ENCODE results near the gene PNPLA7.

Gene PNPLA7

GRCh38 chr9:137422604-137423513 lies 127.3 kb downstream of the PNPLA7 start, which contains the start of the genes EXD3 and NOXA1 (continued):
- no peak for TF ChIP-seq ZSCAN23 (tag by site-specific recombination; IDR thresholded peaks at IDR 0.05)
- peak; percentile 68; the same call in 1 of the 2 replicates for TF ChIP-seq ZNF184 (tag by site-specific recombination; IDR thresholded peaks at IDR 0.05)
- no peak for TF ChIP-seq ZNF610 (tag by site-specific recombination; IDR thresholded peaks at IDR 0.05; ENCODE audit: borderline replicate concordance)
- TF ChIP-seq KLF16 (tag by site-specific recombination; IDR thresholded peaks at IDR 0.05): peak; percentile 95
- TF ChIP-seq ZNF175 (tag by site-specific recombination; IDR thresholded peaks at IDR 0.05): no peak
- TF ChIP-seq GLI2 (tag by site-specific recombination; IDR thresholded peaks at IDR 0.05; ENCODE audit: borderline replicate concordance, low read depth): no peak
- TF ChIP-seq ZNF473 (tag by site-specific recombination; IDR thresholded peaks at IDR 0.05): no peak
- TF ChIP-seq SP3 (tag by site-specific recombination; IDR thresholded peaks at IDR 0.05): peak; percentile 85
- TF ChIP-seq ELK4 (IDR thresholded peaks at IDR 0.05; ENCODE audit: borderline replicate concordance, low read depth, low read length): peak; percentile 35; the same call in 1 of the 2 replicates
- no peak for TF ChIP-seq HOXA7 (CRISPR knock-in tag; IDR thresholded peaks at IDR 0.05; ENCODE audit: borderline replicate concordance)
- no peak for TF ChIP-seq ZNF510 (tag by site-specific recombination; IDR thresholded peaks at IDR 0.05; ENCODE audit: insufficient replicate concordance)
- TF ChIP-seq ZNF792 (tag by site-specific recombination; IDR thresholded peaks at IDR 0.05): no peak
- TF ChIP-seq ZNF280D (tag by site-specific recombination; IDR thresholded peaks at IDR 0.05): no peak
- no peak for TF ChIP-seq ZNF202 (tag by site-specific recombination; IDR thresholded peaks at IDR 0.05; ENCODE audit: borderline replicate concordance)
- no peak for TF ChIP-seq ZNF488 (tag by site-specific recombination; IDR thresholded peaks at IDR 0.05)
- TF ChIP-seq ZFP69B (tag by site-specific recombination; IDR thresholded peaks at IDR 0.05): peak; percentile 70
- peak; percentile 54; the same call in 1 of the 2 replicates for TF ChIP-seq ZNF561 (tag by site-specific recombination; IDR thresholded peaks at IDR 0.05; ENCODE audit: borderline replicate concordance)
- TF ChIP-seq ATF2 (tag by site-specific recombination; IDR thresholded peaks at IDR 0.05; ENCODE audit: low read depth): no peak
- no peak for TF ChIP-seq AEBP2 (tag by site-specific recombination; IDR thresholded peaks at IDR 0.05; ENCODE audit: borderline replicate concordance)
- no peak for TF ChIP-seq ZNF560 (tag by site-specific recombination; IDR thresholded peaks at IDR 0.05; ENCODE audit: borderline replicate concordance)
- TF ChIP-seq ZNF571 (tag by site-specific recombination; IDR thresholded peaks at IDR 0.05): no peak
- no peak for TF ChIP-seq ZNF155 (tag by site-specific recombination; IDR thresholded peaks at IDR 0.05)
- TF ChIP-seq ZNF776 (tag by site-specific recombination; IDR thresholded peaks at IDR 0.05; ENCODE audit: borderline replicate concordance): no peak
- no peak for TF ChIP-seq ZNF791 (tag by site-specific recombination; IDR thresholded peaks at IDR 0.05)
- TF ChIP-seq ZNF239 (tag by site-specific recombination; IDR thresholded peaks at IDR 0.05): no peak
- TF ChIP-seq BCL6B (tag by site-specific recombination; IDR thresholded peaks at IDR 0.05): no peak
- 0 out of 2 replicates have a peak, but pooled peaks have one; percentile 8 for TF ChIP-seq FEZF1 (tag by site-specific recombination; IDR thresholded peaks at IDR 0.05)
- no peak for TF ChIP-seq ZNF211 (tag by site-specific recombination; IDR thresholded peaks at IDR 0.05; ENCODE audit: low read depth)
- 0 out of 2 replicates have a peak, but pooled peaks have one; percentile 40 for TF ChIP-seq ZNF391 (tag by site-specific recombination; IDR thresholded peaks at IDR 0.05; ENCODE audit: borderline replicate concordance, low read depth)

Data from HEK293 (cell line).